Hippocampal formation (tissue), 2 donors: ENCODE data around the gene TMEM255B.
"Not testable (repeated sequence)": the region's sequence is repeated elsewhere in the genome, so short reads cannot be mapped to it uniquely, and the experiment has no call there.

Source experiments
- DNase-seq, 2 donors: peaks; one replicate each; lab custom pipeline; 2025; lab: John Stamatoyannopoulos, UW

Gene TMEM255B

GRCh38 chr13:113817860-113818691 is 59.0 kb downstream of the TMEM255B start:
- DNase-seq, result no peak

- no peak for DNase-seq
Observed at GRCh38 chr13:113818700-113819295, 59.8 kb downstream of the TMEM255B start.

GRCh38 chr13:113819341-113819730 is 60.3 kb downstream of the TMEM255B start:
- no peak for DNase-seq

- no peak for DNase-seq
Observed at GRCh38 chr13:113819731-113820715, 61.0 kb downstream of the TMEM255B start.

GRCh38 chr13:113820813-113821651 is 62.0 kb downstream of the TMEM255B start:
- DNase-seq, result peak; percentile 73 to 92

GRCh38 chr13:113821847-113822246 is 62.8 kb downstream of the TMEM255B start:
- no peak for DNase-seq

- no peak for DNase-seq
Observed at GRCh38 chr13:113822266-113822665, 63.2 kb downstream of the TMEM255B start.

GRCh38 chr13:113822956-113823744 is 64.1 kb downstream of the TMEM255B start:
- no peak for DNase-seq

- no peak for DNase-seq
Observed at GRCh38 chr13:113823771-113824170, 64.7 kb downstream of the TMEM255B start.

GRCh38 chr13:113825841-113826240 is 66.8 kb downstream of the TMEM255B start:
- DNase-seq, result no peak

- DNase-seq, result not testable (repeated sequence)
Observed at GRCh38 chr13:113826446-113826845, 67.4 kb downstream of the TMEM255B start.

- DNase-seq, result no peak
Observed at GRCh38 chr13:113827021-113827420, 68.0 kb downstream of the TMEM255B start.

GRCh38 chr13:113828282-113828825 is 69.3 kb downstream of the TMEM255B start:
- DNase-seq, result no peak

GRCh38 chr13:113830426-113830950 is 71.5 kb downstream of the TMEM255B start:
- not testable (repeated sequence) for DNase-seq

GRCh38 chr13:113831061-113831460 is 72.0 kb downstream of the TMEM255B start:
- DNase-seq, result no peak

GRCh38 chr13:113832205-113832604 is 73.2 kb downstream of the TMEM255B start:
- no peak for DNase-seq

- no peak for DNase-seq
Observed at GRCh38 chr13:113832631-113833030, 73.6 kb downstream of the TMEM255B start.

GRCh38 chr13:113833111-113833830 is 74.2 kb downstream of the TMEM255B start:
- DNase-seq, result no peak

- not testable (repeated sequence) for DNase-seq
Observed at GRCh38 chr13:113834006-113834405, 75.0 kb downstream of the TMEM255B start.
